IPS-20b (cell line): ENCODE data around the gene CDY1.
"Not testable (repeated sequence)": the region's sequence is repeated elsewhere in the genome, so short reads cannot be mapped to it uniquely, and the experiment has no call there.

Experiments used
- H3K27ac ChIP-seq: one replicate; pipeline ENCODE4 v1.5.1; 2013; ENCODE audit warnings: low read length
- H3K27me3 ChIP-seq: 2 replicates; pipeline ENCODE4 v1.6.1; 2013; ENCODE audit warnings: mild to moderate bottlenecking, low read length, inconsistent platforms; ENCODE audit not compliant: insufficient read depth
- H3K36me3 ChIP-seq: 2 replicates; pipeline ENCODE4 v1.6.1; 2013; ENCODE audit warnings: low read depth, mild to moderate bottlenecking, inconsistent platforms, low read length, moderate library complexity; ENCODE audit not compliant: insufficient read depth
- H3K4me1 ChIP-seq: 2 replicates; pipeline ENCODE4 v1.6.1; 2013; ENCODE audit warnings: mild to moderate bottlenecking, control low read depth, inconsistent platforms, low read length, moderate library complexity; ENCODE audit not compliant: insufficient read depth
- H3K4me3 ChIP-seq: 2 replicates; pipeline ENCODE4 v1.5.1; 2013; ENCODE audit warnings: mild to moderate bottlenecking, low read length, inconsistent platforms
- H3K9ac ChIP-seq: 2 replicates; pipeline ENCODE4 v1.6.1; 2013; ENCODE audit warnings: low read depth, mild to moderate bottlenecking, inconsistent platforms, low read length, moderate library complexity
- H3K9me3 ChIP-seq: 2 replicates; pipeline ENCODE4 v1.6.1; 2013; ENCODE audit warnings: mild to moderate bottlenecking, low read depth, low read length, inconsistent platforms; ENCODE audit not compliant: insufficient read depth

The CDY1 gene, protein sequence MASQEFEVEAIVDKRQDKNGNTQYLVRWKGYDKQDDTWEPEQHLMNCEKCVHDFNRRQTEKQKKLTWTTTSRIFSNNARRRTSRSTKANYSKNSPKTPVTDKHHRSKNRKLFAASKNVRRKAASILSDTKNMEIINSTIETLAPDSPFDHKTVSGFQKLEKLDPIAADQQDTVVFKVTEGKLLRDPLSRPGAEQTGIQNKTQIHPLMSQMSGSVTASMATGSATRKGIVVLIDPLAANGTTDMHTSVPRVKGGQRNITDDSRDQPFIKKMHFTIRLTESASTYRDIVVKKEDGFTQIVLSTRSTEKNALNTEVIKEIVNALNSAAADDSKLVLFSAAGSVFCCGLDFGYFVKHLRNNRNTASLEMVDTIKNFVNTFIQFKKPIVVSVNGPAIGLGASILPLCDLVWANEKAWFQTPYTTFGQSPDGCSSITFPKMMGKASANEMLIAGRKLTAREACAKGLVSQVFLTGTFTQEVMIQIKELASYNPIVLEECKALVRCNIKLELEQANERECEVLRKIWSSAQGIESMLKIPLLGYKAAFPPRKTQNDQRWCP

DNA sequence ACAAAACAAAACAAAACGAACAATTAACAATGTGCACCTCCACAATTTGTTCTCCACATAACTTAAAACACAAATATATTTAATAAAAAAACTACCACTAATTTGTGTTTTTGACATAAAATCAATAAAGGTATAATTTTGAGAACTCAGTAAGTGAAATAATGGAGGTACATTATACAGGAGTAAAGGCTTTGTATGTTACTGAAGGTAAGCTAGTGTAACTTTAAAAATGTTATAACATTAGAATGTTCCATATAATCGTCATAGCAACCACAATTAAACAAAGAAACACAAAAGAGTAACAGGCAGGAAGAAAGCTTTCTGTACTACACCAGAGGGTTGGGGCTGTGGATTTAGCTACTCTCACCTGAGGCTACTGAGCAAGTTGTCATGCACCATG, at the start of gene CDY1:
TSS of gene CDY1 (plus strand) at position 301 of the 400 bp plus-strand sequence. CDS start 326 bp downstream, outside the sequence.
- not testable (repeated sequence) for H3K27me3 ChIP-seq, H3K36me3 ChIP-seq, H3K4me3 ChIP-seq, H3K9ac ChIP-seq, H3K27ac ChIP-seq, H3K4me1 ChIP-seq, H3K9me3 ChIP-seq

DNA sequence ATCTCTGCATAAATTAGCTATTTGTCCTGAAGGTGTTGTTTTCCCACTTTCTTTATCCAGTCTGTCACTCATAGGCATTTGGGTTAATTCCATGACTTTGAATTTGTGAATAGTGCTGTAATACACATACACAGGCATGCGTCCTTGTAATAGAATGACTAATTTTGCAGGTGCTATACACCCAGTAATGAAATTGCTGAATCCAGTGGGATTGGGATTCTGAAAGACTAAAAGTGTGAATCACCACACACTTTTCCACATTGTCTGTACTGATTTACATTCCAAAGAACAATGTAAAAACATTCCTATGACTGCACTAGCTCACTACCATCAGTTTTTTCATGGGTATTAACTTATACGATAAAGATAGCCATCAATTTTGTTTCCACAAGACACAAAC, 28.6 kb upstream of the CDY1 start:
- H3K27me3 ChIP-seq, H3K4me1 ChIP-seq, H3K9ac ChIP-seq, H3K4me3 ChIP-seq, H3K36me3 ChIP-seq, H3K9me3 ChIP-seq, H3K27ac ChIP-seq: not testable (repeated sequence)

DNA sequence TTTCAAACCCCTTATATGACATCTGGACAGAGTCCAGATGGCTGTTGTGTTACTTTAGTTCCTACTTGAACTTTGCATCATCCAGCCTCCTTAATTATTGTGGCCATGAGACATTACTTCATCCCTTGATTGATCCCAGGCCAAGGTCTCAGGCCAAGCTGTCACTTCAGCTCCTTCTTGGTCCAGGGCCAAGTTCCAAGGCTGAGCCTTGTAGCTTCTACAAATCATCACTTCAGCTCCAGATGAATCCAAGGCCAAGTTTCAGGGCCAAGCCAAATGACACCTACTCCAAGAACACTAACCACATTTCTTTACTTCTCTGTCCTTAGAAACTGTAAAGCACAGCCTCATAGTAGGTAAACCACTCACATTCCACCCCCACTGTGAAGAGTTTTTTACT, 1.7 kb upstream of the CDY1 start:
- not testable (repeated sequence) for H3K9me3 ChIP-seq, H3K4me3 ChIP-seq, H3K36me3 ChIP-seq, H3K27me3 ChIP-seq, H3K27ac ChIP-seq, H3K9ac ChIP-seq, H3K4me1 ChIP-seq

DNA sequence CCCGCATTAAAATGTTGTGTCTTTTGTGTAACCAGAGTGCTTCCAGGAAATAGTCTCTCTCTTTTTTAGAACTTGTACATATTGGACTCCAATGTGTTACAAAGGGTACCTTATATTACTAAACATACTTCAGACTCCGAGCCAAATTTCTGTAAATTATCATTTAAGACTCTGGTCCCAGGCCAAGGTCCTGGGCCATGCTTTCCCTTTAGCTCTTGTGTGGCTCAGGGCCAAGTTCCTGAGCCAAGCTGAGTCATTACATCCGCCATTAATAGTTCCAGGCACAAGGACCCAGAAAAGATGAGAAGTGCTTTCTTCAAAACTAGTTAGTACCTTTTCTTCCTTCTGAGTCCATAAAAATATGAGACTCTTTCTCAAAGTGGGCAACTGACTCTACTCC, 4.6 kb downstream of the CDY1 start:
- not testable (repeated sequence) for H3K4me1 ChIP-seq, H3K9ac ChIP-seq

DNA sequence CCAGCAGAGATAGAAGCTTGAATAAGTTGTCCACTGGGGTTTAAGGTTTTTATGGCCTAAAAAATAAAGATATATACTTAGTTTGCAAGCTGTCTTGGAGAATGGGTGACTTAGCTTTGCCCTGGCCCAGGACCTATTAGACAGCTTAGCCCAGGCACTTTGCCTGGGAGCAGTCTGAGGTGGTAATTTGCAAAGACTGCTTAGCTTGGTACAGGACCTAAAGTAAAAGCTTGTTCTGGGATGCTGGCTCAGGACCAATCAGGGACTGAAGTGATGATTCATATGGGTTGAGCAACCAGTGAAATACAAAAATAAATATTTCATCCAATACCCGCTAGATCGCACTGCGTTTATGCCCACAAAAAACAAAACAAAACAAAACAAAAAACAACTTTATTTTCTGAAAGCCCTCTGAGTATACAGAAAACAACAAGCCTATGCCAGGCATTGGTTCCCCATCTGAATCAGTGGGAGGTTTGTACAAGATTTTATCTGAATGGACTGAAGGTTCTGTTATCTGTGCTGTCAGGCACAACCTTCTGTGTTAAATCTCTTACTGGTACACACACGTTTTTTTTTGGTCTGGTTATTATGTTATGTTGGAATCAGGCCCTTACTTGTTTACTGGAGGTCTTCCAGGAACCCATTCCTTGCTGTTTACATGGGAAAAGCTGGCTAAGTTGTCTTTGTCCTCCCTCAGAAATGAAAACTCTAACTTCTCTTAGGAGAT, 8.6 kb downstream of the CDY1 start:
- not testable (repeated sequence) for H3K36me3 ChIP-seq, H3K27me3 ChIP-seq, H3K4me1 ChIP-seq, H3K9me3 ChIP-seq, H3K4me3 ChIP-seq, H3K27ac ChIP-seq, H3K9ac ChIP-seq

More for the DNA sequence above, 4.6 kb downstream of the CDY1 start:
- H3K27ac ChIP-seq, H3K9me3 ChIP-seq, H3K27me3 ChIP-seq, H3K4me3 ChIP-seq, H3K36me3 ChIP-seq: not testable (repeated sequence)

DNA sequence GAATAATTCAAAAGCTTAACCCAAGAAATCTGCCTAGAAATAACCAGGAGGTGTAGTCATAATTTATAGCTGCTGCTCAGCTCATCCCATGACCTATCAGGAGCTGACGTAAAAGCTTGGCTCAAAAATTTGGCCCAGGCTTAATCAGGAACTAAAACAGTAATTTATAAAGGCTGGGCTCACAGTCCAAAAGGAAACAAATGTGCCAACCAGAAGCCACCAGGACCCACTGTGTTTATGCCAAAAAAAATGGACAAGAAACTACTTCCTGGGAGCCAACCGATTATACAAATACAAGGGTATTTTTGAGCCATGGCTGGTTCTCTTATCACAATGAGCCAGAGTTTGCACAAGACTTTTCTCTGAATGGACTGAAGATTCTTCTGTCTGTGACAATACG, 17.9 kb downstream of the CDY1 start:
- H3K4me3 ChIP-seq, H3K27me3 ChIP-seq, H3K36me3 ChIP-seq, H3K9me3 ChIP-seq, H3K4me1 ChIP-seq, H3K27ac ChIP-seq, H3K9ac ChIP-seq: not testable (repeated sequence)

DNA sequence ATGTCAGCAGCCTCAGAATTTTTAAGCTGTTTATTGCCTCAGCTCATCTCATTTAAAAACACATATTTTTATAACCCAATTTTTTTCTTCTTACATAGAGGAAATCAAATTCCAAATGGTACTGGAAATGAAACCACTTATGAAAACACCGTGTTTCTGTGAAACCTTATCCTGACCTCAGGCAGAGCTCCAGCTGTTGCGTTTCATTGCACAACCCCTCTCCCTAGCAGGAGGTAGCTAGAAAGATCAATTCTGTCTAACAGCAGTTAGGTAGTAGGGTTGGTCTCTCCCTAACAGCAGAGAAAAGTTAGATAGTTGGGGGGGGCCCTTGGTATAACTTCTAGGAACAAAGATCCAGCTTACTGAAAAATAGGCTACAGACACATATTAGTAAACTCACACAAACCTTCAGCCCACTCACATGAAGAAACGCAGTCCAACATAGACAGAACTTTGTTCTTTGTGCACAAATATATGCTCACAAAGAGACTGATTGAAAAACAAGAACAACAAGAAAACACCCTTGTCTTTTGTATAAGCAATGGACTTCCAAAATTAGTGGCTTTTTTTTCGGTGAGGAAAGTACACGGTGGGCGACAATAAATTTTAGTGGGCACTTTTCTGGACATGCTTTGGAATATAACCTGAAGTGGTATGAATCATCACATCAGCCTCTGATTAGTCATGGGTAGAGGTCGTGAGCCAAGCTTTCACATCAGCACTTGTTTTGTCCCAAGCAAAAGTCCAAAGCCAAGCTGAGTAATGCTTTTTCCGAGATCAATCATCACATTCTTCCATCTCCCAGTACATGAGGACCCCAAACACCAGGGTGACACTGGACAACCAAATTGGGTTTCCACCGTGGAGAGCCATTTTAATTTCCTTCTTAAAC, 21.4 kb downstream of the CDY1 start:
- H3K27ac ChIP-seq, H3K4me1 ChIP-seq, H3K9ac ChIP-seq, H3K4me3 ChIP-seq, H3K9me3 ChIP-seq, H3K36me3 ChIP-seq, H3K27me3 ChIP-seq: not testable (repeated sequence)
